Brain microvascular endothelial cell (primary cell): ENCODE results near the gene SLC25A1.
A peak's percentile ranks its signal among the peaks of the same experiment; 100 is the strongest.

Source experiments
- DNase-seq: peaks from one replicate; pipeline ENCODE4 v3.0.0-alpha.2; 2020
- H3K27ac ChIP-seq: fragments of 250-450 bp; sonication (Bioruptor Pico); 2 replicates; pipeline ENCODE4 v1.5.1; 2020; ENCODE audit warnings: mild to moderate bottlenecking, moderate library complexity
- H3K27me3 ChIP-seq: fragments of 250-450 bp; sonication (Bioruptor Pico); replicated peaks from 2 replicates; pipeline ENCODE4 v1.5.1; 2020; ENCODE audit warnings: mild to moderate bottlenecking
- H3K36me3 ChIP-seq: fragments of 250-450 bp; sonication (Bioruptor Pico); replicated peaks from 2 replicates; pipeline ENCODE4 v1.5.1; 2020; ENCODE audit warnings: mild to moderate bottlenecking
- H3K4me3 ChIP-seq: 2 replicates; pipeline ENCODE4 v1.5.1; 2011; ENCODE audit warnings: low read depth, mild to moderate bottlenecking, control low read depth, low read length, moderate library complexity
- in situ Hi-C: cut with HindIII; loops from 2 replicates; pipeline ENCODE4 v1.10.0; 2017; ENCODE audit warnings: low sequenced_read_pairs, low pct_ligation_motif_present
- TF ChIP-seq, protein P1 (sequence below): IDR thresholded peaks from 2 replicates; pipeline ENCODE4 v1.5.1; 2011; ENCODE audit warnings: low read depth, mild to moderate bottlenecking, moderate library complexity, low read length, control low read depth, inconsistent platforms; ENCODE audit errors: missing control alignments

SLC25A1 gene

DNA sequence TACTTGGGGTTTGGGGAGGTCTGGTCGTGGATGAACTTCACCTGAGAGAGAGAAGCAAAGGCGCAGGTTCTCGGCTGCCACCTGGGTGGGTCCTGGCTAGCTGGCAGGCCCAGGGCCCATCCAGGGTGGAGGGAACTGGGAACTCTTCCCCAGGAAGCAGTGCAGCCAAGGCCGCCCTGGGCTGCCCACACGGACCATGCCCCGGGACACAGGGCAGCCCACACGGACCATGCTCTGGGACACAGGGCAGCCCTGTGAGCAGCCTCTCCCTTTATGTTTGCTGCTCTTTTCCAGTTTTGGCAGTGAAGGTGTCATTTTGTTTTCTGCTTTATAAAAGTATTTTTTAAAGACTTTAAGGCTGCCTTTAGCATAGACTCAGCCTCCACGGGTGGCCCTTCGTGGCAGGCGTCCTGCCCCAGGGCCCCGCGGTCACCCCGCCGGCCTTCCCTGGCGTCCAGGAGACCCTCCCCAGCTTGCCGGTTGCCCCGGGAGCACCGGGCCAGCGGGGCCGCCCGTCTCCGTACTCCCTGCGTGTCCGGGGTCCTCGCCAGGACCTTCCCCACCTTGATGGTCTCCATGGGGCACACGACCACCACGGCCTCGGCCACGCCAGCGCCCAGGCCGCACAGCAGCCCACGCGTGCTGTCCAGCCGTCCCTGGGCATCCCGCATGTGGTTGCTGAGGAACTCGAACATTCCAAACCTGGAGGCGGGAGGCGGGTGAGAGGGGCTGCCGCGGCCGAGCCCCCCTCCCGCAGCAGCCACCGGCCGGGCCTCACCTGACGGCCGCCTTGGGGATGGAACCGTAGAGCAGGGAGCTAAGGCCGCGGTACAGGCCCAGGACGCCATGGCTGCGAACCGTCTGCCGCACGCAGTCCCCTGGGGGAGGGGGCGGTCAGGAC, 1.1 kb downstream of the SLC25A1 start:
- in situ Hi-C loops, result no loop called here
- H3K27me3 ChIP-seq, result no peaks in the 10 kb centered on the region
- H3K36me3 ChIP-seq, result peaks cover 2% of the 10 kb centered on the region
- DNase-seq, result no peak
- H3K27ac ChIP-seq, result peak overlapping the region; percentile 46
- peak overlapping the region; percentile 71 for H3K4me3 ChIP-seq
- TF ChIP-seq, protein P1, sequence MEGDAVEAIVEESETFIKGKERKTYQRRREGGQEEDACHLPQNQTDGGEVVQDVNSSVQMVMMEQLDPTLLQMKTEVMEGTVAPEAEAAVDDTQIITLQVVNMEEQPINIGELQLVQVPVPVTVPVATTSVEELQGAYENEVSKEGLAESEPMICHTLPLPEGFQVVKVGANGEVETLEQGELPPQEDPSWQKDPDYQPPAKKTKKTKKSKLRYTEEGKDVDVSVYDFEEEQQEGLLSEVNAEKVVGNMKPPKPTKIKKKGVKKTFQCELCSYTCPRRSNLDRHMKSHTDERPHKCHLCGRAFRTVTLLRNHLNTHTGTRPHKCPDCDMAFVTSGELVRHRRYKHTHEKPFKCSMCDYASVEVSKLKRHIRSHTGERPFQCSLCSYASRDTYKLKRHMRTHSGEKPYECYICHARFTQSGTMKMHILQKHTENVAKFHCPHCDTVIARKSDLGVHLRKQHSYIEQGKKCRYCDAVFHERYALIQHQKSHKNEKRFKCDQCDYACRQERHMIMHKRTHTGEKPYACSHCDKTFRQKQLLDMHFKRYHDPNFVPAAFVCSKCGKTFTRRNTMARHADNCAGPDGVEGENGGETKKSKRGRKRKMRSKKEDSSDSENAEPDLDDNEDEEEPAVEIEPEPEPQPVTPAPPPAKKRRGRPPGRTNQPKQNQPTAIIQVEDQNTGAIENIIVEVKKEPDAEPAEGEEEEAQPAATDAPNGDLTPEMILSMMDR, result no peak

DNA sequence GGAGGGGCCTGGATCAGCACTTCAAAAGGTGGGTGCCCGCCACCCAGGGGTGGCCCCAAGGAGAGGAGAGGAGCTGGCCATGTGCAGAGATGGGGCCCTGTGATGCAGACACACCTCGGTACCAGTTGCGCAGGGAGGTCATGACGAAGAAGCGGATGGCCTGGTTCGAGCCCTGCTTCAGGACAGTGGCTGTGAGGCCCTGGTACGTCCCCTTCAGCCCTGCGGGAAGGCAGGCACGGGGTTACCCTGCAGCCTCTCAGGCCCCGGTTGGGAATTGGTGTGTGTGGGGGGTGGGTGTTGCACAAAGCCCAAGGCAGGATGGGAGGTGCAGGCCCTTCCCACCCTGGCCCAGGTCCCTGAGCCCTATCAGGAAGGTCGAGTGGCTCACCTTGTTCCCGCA, 1.8 kb downstream of the SLC25A1 start:
- Histone ChIP-seq H3K36me3 (peaks cover 2% of the 10 kb centered on the region), H3K27me3 (no peaks in the 10 kb centered on the region), H3K27ac (no peak overlapping the region), H3K4me3 (peak overlapping the region; percentile 12)
- in situ Hi-C loops, result no loop called here
- DNase-seq, result no peak
- TF ChIP-seq, protein P1, result no peak

DNA sequence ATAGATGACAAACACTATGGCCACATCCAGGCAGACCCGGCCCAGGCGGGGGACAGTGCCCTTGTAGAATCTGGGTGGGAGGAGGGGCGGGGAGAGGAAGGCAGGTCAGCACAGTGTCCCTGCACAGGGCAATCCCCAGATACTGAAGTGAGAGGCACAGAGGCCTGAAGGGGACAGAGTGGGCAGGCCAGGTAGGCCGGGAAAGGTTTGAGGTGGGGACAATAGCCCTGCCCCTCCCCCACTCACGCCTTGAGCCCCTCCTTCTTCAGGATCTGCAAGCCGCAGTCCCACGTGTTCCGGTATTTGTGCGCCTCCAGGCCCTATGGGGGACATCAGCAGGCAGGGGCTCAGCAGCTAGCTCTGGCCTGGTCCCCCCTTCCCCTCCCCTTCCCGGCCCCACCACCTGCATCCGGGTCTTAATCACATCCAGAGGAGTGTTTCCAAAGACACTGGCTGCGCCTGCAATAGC, 2.3 kb downstream of the SLC25A1 start:
- TF ChIP-seq, protein P1, result no peak
- no peak overlapping the region for H3K27ac ChIP-seq
- no peak overlapping the region for H3K4me3 ChIP-seq
- H3K36me3 ChIP-seq, result peaks cover 2% of the 10 kb centered on the region
- in situ Hi-C loops, result no loop called here
- H3K27me3 ChIP-seq, result no peaks in the 10 kb centered on the region
- no peak for DNase-seq

DNA sequence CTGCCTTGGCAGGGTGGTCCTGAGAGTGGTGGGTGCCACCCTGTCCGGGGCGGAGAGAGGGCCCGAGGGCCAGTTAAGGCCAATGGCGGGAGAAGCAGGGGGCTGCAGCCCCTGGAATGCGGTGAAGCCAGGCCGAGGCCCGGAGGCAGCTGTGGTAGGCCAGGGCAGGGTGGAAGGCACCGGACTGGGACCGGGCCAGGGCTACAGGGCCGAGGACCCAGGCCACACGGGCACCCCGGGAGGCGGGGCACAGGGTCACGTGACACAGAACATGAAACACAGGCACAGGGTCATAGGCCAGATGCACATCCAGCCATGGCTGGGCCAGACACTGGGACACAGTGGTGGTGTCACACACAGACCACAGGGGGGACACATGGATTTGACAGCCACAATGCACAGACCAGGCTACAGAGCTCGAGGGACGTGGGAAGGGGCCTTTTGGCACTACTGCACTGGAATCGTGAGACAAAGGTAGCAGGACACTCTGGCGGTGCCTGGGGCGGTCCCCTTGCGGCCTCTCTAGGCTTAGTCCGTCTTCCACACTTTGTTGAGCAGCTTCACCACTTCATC, 2.8 kb downstream of the SLC25A1 start:
- Histone ChIP-seq H3K36me3 (peaks cover 2% of the 10 kb centered on the region), H3K4me3 (no peak overlapping the region), H3K27ac (no peak overlapping the region), H3K27me3 (no peaks in the 10 kb centered on the region)
- in situ Hi-C loops, result no loop called here
- no peak for DNase-seq
- TF ChIP-seq, protein P1, result no peak

DNA sequence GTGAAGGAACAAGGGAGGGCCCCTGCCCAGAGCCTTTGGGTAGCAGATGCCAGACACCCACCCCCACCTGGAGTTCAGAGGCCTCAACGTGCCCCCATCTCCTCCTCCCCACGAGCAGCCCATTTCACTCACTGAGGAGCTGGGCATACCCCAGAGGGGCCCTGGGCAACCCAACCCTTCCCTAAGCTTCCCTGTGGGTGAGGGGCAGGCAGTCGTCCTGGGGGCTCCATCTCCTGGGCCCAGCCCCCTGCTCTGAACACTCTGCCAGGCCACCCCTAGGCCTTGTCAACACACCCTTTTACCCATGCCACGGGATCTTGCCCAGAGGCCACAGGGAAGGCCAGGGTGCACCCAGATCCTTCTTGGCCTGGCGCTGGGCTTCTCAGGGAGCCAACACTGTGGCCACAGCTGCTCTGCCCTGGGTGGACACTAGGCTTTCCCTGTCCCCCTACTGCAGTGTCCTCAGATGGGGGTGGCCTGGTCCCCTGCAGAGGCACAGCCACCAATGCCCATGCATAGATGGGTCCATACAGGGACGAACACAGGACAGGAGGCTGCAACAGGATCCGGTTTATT, 3.4 kb downstream of the SLC25A1 start:
- Histone ChIP-seq H3K27ac (peak overlapping the region; percentile 14), H3K36me3 (peaks cover 2% of the 10 kb centered on the region), H3K27me3 (no peaks in the 10 kb centered on the region), H3K4me3 (no peak overlapping the region)
- no peak for DNase-seq
- in situ Hi-C loops, result no loop called here
- TF ChIP-seq, protein P1, result no peak
